NCI-H146 treated with DMSO at 0.1 percent for 48 hours (cell line): ENCODE data around the gene CER1.

ENCODE experiments used
- DNase-seq: peaks from one replicate; lab custom pipeline; 2025; ENCODE audit not compliant: unreplicated experiment; lab: John Stamatoyannopoulos, UW

CER1 gene, protein sequence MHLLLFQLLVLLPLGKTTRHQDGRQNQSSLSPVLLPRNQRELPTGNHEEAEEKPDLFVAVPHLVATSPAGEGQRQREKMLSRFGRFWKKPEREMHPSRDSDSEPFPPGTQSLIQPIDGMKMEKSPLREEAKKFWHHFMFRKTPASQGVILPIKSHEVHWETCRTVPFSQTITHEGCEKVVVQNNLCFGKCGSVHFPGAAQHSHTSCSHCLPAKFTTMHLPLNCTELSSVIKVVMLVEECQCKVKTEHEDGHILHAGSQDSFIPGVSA

DNA sequence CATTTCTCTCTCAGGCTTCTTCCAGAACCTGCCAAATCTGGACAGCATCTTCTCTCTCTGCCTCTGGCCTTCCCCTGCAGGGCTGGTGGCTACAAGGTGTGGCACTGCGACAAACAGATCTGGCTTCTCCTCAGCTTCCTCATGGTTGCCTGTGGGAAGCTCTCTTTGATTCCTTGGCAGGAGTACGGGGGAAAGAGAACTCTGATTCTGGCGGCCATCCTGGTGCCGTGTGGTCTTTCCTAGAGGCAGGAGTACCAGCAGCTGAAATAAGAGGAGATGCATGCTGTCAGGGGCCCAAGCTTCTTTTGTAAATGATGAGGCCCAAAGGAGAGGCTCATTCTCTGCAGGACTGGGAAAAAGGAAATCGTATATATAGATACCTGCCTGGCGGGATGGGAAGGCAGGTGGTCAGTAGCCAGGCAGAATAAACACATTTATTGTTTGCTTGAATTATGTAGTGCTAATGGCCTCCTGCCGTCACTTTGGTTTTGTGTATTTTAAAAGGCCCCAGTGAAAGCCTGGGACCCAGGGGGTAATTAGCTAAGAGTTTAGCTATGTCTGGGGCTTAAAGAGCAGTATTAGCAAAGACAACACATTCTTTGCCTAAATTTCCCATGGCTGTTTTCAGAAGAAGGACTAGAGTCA is at the start of gene CER1:
Gene CER1 (minus strand): TSS at position 343 of the 645 bp plus-strand sequence. CDS start 61 bp downstream, at position 282.
- DNase-seq, result peak; percentile 98

DNA sequence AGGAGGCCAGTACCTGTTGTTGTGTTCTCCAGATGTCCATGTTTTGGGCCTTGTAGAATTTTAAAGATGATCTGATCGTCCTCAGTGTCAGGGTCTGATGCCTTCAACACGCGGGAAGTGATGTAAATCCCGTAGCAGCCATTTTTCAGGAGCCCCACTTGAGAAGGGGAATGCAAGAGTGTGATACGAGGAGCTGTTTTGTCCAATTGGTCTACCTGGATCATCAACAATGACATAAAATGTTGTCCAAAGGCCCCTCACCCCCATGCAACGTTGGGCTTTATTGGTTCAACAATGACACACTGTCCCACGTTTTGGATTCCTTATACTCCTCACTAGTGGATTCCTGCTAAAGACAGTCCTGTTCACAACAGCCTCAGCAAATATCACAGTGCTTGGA is 48.1 kb upstream of the CER1 start:
- DNase-seq, result no peak

DNA sequence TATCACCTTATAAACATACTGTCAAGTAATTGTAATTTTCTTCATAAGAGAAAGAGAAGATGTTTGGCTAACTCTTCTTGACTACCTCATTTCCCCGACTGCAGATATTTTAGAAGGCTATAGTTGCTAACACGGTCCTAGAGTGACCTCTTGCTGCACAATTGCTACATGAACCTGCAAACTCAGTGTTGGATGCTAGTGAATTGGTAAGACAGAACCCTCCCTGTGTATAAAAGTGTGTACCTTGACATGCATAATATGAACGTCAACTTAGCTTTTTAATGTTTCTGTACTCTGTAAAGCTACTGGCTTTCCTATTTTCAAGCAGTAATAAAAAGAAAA is 46.7 kb upstream of the CER1 start:
- DNase-seq, result peak; percentile 48

DNA sequence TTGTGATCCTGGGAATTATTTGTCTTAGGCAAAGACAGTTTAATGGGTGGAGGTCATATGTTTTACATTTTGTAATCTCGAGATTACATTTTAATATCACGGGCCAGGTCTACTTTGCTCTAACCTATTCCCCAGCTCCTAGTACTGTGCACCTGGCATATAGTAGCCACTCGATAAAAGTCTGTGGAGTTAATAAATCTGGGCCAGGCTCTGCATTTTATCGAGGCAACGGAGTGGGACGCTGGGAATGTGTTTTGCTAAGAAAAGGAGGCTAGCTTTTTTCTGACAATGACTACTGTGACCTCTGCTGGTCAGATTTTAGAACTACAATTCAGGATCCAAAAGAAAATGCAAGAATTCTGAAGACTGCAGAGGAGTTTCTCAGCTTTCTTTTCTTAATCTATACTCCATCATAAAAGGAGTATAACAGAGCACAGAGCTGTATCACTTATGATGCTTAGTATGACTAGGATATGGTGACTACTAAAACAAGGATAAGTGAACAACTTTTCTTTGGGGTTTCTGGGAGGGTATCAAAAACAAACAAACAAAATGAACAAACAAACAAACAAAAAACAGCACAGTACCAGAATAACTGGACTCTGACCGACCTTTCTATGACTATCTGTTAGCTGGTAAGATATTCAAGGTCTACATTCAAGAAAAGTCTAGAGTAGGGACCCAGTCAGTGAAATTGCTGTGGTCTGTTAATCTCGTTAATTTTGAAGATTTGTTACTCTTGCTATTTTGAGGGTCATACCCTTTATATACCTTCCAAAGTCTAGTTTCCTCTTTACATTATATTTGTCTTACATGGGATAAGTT is 46.1 kb upstream of the CER1 start:
- peak; percentile 54 for DNase-seq

DNA sequence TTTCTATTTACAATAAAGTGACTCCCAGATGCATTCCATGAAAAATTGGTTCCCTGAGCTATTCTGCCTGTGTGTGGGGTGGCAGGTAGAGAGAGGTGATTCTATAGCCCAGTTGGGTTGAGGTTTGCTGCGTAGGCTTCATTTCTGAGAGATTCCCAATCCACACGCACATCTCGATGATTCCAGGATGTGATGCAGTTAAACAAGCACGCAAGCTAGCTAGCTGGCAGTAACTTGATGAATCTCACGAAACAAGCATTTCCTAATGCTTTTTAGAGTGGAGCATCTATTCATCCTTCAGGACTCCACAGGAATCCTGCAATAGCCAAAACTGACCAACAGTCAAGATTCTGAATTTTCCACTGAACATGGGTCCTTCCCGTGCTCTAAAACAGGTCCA is 43.8 kb upstream of the CER1 start:
- DNase-seq, result no peak

DNA sequence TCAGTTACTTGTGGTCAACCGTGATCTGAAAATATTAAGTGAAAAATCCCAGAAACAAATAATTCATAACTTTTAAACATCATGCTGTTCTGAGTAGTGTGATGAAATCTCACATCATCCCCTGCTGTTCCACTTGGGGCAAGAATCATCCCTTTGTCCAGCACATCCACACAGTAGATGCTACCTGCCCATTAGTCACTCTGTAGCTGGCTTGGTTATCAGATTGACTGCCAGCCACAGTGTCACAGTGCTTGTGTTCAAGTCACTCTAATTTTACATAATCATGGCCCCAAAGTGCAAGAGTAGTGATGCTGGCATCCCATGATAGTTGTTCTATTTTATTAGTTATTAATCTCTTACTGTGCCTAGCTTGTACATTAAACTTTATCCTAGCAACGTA is 39.1 kb upstream of the CER1 start:
- no peak for DNase-seq

DNA sequence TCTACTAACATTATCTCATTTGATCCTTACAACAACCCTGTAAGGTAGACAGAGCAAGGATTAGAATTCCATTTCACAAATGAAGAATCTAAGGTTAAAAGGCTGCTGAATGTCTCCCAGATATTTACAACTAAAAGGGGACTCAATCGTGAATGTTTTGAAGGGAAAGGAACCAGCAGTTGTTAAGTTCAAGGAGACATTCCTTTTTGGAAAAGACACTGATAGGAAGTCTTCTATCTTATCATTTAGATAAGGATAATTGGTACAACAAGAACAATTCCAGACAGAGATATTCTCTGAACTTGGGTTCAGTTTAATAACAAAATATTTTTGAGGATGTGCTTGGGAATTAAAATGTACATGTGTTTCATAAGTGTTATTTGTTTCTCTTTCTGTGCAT is 37.5 kb upstream of the CER1 start:
- DNase-seq, result no peak

DNA sequence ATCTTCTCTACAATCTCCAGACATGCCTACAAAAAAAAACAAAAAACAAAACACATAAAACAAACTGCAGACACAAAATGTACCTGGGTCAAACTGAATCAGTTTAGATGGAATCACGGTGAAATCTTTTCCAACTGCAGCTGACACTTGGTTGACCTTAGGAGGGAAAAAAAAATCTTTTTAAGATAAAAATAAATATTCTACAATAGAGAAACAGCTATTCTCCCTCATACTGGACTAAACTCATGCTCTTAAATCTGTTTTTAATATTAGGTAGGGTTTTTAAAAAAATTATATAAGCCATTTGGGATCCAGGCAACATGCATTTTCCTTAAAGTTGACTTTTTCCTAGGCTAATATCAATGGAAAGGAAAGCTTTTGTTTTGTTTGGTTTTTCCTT is 33.8 kb upstream of the CER1 start:
- no peak for DNase-seq

DNA sequence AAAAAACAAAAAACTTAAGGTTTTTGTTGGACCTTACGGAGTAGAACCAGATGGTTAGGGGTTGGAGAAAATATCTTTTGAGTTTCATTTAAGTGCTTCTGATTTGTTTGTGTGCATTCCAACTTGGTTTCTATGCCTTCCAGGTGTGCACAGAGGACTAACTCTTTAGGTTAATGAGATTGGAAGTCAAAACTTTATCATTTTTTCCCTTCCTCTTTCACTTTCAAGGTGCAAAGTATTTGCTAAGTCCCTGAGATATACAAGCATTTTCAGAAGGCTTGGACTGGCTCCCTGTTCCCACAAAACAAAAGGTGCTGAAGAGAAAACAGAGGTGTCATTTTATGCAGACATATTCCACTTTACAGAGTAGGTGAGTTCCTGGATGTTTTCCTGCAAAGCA is 30.3 kb upstream of the CER1 start:
- no peak for DNase-seq

DNA sequence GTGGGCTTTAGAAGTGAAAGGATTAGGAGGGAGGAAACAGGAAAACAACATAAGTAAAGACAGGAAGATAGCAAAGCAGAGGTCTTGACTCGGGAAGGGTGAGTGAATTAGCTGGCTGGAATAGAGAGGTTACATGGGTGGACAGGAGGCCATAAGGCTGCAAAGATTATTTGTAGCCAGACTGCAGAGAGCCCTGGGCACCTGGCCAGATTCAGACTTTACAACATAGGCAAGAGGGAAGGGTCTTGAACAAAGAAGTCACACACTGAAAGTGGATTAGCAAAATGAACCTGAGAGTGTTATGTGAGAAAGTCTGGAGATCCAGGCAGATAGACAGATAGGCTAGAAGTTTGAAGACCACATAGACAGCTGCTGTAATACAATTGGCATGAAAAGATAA is 29.7 kb upstream of the CER1 start:
- DNase-seq, result no peak

DNA sequence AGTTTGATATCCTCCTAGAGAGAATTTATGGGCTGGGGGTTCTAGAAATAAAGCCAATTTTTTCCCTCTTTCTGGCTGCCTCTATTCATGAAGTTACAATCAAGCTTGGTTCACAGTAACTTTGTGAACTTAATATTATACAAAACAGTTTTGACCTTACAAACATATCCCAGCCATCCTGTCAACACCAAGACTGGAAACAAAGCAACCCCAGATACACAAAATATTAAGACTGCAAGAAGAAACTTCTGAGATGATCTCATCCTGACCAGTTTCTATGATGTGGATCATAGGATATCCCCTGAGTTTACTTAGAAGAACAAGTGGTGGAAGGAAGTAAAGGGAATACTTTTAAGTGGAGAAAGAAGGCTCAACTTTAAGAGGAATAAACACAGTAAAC is 28.3 kb upstream of the CER1 start:
- DNase-seq, result no peak

DNA sequence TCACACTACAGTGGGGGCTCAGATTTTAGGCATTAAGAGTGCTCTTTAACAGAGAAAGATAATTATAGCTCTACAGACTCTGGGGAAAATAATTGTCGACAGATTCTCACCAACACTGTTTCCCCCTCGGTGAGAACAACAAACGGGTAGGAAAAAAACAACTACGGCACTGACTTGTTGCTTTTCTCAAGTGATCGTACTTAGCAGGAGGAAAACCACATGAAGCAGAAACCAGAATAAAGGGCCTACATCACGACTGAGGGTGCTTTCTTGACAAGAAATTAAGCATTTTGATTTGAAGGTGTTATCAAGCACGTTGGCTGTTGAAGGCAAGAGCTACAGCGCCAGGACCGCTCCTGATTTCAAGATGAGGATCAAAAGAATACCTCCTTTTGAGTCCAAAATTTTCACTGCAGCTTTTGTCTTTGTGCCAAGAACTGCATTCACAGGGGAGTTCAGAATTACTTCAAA is 27.2 kb upstream of the CER1 start:
- DNase-seq, result no peak

DNA sequence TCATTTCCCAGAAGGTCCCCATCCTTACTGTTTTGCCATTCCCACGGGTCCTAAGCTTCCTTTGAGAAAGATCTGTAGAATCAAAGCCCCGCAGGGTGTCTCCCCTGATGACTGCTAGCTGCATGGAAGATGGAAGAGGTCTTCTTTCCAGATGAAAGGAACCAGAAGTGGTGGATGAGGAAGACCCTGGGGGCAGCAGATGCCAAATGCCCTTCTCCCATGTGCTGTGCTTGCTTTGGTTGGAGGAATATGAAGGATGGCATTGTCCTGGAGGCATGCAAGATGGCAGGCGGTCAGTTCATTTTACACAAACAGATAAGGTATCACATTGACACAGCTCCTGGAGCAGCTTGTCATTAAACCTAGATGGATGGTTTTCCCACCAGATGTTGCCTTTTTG is 25.8 kb upstream of the CER1 start:
- DNase-seq, result no peak

DNA sequence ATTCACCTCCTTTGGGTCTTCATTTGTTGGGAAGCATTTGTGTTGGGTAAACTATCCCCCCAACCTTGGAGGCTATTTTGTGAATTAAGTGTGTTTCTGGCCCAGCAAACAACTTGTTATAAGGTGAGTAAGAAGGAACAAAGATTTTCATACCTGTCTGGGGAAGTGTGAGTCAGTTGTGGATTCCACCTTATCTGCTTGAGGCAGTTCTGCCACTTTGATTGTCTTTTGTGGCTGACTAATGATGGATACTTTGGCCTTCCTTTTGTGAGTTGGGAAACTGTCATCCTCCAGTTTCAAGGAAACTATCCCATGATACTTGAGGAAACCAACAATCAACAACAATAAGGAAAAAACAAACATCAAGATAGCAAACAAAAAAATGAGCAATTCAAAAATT is 24.6 kb upstream of the CER1 start:
- DNase-seq, result no peak

DNA sequence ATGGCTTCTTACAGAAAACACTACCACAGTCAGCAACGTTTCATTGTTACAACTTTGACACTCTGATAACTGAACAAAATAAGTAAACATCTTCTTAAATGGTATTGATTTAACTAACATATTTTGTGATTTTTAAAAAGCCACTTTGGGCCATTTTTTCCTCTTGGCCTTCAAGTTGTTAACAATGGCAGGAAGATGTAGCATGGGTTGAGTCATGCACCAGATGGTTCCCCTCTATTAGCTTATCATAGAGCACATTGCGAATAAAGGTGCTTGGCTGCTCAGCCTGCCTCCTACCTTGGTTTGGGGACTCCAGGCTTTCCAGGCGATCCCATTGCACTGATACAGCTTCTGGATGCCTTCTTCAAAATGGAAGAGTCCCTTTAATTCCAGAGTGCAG is 24.1 kb upstream of the CER1 start:
- no peak for DNase-seq

DNA sequence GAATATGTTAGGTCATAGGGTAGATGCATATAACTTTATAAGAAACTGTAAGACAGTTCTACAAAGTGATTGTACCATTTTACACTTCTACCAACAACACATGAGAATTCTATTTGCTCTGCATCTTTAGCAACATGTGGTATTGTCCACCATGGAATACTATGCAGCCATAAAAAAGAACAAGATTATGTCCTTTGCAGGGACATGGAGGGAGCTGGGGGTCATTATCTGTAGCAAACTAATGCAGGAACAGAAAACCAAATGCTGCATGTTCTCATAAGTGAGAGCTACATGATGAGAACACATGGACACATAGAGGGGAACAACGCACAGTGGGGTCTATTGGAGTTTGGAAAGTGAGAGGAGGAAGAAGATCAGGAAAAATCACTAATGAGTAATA is 22.2 kb upstream of the CER1 start:
- DNase-seq, result no peak

DNA sequence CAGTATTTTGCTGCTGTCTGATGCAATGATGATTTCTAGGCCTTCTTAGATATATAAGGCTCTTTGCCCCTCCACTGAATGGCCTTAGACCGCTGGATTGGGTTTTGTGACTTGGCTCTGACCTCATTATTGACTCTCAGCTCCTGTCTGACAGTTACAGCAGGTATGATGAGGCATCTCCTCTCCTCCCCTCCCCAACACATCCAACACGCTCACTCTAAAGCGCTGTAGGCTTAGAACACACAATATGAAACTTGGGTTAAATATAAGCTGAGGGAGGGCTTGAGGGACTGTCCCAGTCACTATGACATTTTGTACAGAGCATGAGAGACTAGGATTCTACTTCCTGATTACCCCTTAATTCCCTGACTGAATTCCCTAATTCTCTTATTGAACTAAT is 18.8 kb upstream of the CER1 start:
- no peak for DNase-seq

DNA sequence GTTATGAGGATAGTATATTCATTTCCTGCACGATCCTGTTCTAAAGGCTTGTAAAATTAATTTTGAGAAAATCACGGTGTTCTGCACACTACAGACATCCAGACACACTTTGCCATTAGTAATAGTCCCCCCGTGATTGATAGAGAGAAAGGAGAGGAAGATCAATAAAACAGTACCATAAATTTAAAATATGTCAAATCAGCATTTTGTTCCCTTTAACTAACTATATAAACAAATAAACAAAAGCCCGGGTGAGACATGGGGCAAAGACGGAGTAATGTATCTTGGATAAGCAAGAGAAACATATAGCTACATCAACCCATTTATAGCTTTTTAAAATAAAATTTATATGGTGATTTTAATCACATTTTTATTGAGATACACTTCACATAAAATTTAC is 10.6 kb upstream of the CER1 start:
- no peak for DNase-seq

DNA sequence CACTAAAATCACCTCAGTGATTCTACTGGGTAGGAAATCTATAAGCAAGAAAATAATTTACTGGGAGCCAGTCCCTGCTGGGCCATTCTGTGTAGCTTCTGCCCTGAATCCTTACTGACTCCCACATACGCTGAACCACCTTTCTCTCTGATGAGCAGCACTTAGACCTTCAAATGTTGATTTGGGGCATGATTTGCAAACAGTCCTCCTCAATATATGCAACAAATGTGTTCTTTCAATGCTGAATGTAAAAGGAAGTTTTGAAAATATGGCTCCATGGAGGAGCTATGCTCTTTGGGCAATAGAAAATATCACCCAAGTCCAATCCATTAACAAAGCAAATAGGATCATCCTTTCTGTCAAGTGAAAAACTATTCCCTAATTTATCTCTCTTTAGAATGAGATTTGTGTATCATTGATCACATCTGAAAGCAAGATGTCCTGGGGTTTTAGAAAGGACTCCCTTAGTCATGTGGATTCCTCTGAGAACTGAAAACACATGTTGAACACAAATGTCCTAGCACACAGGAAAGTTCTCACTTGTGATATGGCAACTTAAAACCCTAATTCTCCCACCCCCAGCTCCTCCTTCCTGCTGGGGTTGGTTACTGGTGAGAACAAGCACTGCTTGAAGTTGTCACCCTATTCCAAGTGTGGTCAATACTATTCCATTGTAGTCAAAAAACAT is 8.9 kb upstream of the CER1 start:
- DNase-seq, result no peak

DNA sequence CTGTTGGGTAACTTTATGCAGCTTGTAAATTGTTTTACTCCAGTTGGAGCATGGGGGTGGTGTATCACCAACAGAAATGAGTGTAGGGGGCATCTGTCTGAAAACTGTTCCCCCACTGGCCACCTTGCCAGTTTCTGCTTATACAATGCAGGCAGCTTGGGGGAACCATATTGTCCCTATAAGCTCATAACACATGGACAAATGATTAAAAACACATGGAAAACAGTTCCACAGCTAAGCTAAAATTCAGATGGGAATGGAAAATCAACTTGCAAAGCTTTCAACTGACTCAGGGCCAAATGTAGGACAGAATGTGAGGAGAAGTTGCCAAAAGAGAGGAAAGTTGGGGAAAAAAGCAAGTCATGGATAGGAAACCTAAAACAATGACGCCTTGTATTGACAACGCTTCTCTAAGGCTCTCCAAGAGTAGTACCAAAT is 7.9 kb upstream of the CER1 start:
- DNase-seq, result no peak

DNA sequence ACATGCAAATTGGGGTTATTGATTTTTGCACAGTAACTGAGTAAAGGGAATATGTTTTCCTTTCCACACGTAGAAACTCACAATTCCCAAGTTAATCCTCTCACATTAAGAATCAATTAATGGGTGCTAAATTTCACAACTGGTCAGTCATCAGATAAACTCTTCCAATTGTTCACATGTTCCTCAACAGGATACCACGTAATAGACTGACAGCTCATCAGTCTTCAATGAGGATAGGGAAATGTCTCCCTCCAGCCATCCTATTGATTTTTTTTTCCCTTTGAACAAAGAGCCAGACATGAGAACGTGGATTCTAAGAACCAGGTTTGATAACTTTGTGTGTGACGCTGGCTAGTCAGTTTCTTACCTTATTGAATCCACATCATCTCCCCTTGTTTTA is 768 bp upstream of the CER1 start:
- DNase-seq, result peak; percentile 32
